Measurements from ENCODE around the gene BBLN. TPM values are rescaled to one million over a fixed set of nuclear protein-coding genes. Genes with fewer than 3 reads are reported as not detected.

Gene BBLN, protein sequence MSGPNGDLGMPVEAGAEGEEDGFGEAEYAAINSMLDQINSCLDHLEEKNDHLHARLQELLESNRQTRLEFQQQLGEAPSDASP
- total RNA-seq (2022; extraction: Qiagen RNA extraction) = 37.1 to 68.4 TPM (median 58.2 TPM) in 5 replicates

DNA sequence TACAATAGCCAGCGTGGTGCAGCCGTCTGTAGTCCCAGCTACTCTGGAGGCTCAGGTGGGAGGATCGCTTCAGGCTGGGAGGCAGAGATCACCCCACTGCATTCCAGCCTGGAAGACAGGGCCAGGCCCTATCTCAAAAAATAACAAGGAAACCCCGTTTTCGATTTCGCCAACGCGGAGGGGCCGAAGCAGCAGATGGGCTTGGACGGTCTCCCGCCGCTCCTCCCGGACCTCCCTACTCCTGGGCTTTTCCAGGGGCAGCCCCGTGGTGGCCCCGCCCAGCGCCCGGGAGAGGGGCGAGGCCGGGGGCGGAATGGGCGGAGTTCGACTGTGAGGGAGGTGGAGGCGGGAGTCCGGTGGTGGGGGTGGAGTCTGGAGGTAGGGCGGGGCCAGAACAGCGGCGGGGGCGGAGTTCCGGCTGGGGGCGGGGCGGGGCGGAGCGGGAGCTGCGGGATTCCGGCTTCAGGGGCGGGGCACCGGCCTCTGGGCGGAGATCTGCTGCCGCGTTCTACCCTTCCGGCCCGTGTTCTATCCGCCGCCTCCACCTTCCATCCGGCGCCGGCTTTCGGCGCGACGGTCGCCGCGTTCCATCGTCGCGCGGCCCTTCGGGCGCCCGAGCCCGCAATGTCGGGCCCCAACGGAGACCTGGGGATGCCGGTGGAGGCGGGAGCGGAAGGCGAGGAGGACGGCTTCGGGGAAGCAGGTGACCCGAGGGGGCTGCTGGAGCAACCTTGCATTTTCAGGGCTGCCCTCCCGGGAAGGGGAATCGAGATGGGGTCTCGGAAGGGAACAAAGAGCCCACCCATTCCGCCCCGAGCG, at the start of gene BBLN:
Gene BBLN, plus strand, starts transcription at position 482 of the 819 bp plus-strand sequence. Its CDS starts 143 bp downstream, at position 625.

DNA sequence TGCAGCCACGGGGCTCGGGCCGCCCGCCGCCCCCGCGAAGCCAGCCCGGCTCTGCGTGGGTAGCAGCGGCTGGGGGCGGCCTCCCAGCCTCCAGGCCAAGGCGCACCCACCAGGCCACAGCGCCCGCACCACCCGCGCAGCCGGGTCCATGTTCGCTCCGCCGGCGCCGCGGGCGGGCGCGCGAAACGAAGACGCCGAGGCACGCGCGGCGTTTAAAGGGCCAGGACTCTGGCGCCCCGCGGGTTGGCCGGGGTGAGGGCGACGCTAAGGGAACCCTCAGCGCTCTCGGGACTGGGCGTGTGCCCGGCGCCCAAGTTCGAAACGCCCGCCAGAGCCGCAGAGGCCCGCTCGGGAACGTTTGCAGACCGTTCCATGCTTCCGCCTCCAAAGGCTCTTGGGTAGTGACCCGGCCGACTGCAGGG, 32.5 kb upstream of the BBLN start, which contains the start of gene PTGES2:
Gene PTGES2, minus strand, starts transcription at position 162 of the 422 bp plus-strand sequence. Its CDS starts 12 bp downstream, at position 150.

DNA sequence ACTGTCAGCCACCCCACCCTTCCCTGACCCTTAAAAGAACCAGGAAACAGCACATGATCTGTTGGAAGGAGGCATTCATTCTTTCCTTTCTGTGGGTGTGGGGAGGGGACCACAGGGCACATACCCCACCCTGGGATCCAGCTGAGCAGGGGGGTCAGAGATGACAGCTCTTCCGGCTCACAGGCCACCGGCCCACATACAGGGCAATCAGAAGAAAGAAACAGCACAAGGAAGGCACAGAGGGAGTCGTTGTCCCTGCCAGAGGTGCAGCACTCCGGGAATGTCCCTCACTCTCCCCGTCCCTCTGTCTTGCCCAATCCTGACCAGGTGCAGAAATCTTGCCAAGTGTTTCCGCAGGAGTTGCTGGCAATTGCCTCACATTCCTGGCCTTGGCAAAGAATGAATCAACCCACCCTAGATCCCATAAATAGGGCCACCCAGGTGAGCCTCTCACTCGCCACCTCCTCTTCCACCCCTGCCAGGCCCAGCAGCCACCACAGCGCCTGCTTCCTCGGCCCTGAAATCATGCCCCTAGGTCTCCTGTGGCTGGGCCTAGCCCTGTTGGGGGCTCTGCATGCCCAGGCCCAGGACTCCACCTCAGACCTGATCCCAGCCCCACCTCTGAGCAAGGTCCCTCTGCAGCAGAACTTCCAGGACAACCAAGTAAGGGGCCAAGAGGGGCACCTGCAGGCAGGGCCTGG, 10.9 kb upstream of the BBLN start, which contains the start of gene LCN2:
Gene LCN2, plus strand, starts transcription at position 453 of the 701 bp plus-strand sequence. Its CDS starts 73 bp downstream, at position 526.

DNA sequence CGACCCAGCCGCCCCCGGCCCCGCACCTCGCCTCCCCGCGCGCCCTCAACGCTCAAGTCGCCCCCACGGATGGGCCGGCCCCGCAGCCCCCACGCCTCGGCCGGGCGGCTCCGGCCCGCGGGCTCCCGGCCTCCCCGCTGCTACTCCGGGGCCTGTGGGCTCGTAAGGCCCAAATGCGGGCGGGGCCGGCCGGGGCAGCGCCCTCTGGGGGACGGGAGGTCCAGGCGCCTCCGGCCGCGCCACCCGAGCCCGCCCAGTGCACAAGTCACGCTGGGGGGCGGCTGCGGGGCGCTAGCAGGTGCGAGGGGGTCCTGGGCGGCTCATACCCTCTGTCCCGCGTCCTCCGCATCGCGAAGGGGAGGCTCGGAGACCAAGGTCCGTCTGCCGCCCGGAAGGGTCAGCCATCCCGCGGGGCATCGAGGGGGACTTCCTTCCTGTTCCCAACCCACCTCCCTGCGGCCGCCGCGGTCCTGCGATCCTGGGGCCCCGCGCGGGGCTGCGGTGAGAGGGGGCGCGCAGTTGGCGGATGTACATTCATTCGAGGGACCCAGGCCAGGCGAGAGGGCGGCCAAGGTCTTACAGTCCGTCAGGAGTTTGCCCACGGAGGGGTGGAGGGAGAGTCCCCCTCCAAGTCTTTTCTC, 31.5 kb downstream of the BBLN start, which contains the start of gene CIZ1:
Gene CIZ1, minus strand, starts transcription at position 167 of the 641 bp plus-strand sequence. CDS start 715 bp downstream, outside the sequence.

DNA sequence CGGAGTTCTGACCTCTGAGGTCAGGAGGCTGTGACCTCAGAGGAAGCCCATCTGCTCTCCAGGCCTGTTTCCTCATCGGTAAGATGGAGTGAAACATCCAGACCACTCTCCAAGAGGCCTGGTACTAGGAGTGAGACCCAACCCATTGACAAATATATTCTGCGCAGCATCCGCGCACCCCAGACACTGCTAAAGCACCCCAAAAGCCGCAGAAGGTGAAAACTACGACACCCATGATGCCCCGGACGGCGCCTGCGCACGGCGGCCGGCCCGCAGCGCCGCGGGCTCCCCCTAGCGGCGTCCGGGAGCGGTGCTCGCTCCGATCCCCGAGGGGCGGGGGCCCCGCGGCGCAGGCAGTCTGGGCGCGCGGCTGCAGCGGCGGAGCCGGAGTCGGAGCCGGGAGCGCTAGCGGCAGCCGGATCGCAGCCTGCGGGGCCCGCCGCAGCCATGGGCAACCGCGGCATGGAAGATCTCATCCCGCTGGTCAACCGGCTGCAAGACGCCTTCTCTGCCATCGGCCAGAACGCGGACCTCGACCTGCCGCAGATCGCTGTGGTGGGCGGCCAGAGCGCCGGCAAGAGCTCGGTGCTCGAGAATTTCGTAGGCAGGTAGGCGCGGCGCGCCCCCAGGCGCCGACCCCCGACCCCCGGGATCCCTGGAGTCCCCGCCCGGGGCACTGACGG, 43.1 kb downstream of the BBLN start, which contains the start of gene DNM1:
Gene DNM1, plus strand, starts transcription at position 356 of the 683 bp plus-strand sequence. Its CDS starts 92 bp downstream, at position 448.

Other genes with a start within 250 kb of the BBLN start
- 9.3 to 19.4 TPM (median 16.2 TPM) in 5 replicates for gene ST6GALNAC4, start 243.2 kb upstream of the BBLN start, total RNA-seq (2022; extraction: Qiagen RNA extraction)
- 1.2 to 2.0 TPM (median 1.6 TPM) in 5 replicates for gene PIP5KL1, start 229.5 kb upstream of the BBLN start, total RNA-seq (2022; extraction: Qiagen RNA extraction)
- 35.5 to 42.3 TPM (median 41.1 TPM) in 5 replicates for gene DPM2, start 222.4 kb upstream of the BBLN start, total RNA-seq (2022; extraction: Qiagen RNA extraction)
- gene EEIG1, start 179.3 kb upstream of the BBLN start, total RNA-seq (2022; extraction: Qiagen RNA extraction) = 32.2 to 51.9 TPM (median 43.0 TPM) in 5 replicates
- 4.9 to 8.2 TPM (median 7.3 TPM) in 5 replicates for gene NAIF1, start 92.9 kb upstream of the BBLN start, total RNA-seq (2022; extraction: Qiagen RNA extraction)
- gene SLC25A25, start 92.0 kb upstream of the BBLN start, total RNA-seq (2022; extraction: Qiagen RNA extraction) = 7.0 to 8.3 TPM (median 7.7 TPM) in 5 replicates
- 72.5 to 107 TPM (median 99.1 TPM) in 5 replicates for gene PTGES2, start 32.5 kb upstream of the BBLN start, total RNA-seq (2022; extraction: Qiagen RNA extraction)
- 2.8 to 7.2 TPM (median 3.2 TPM) in 5 replicates for gene LCN2, start 10.8 kb upstream of the BBLN start, total RNA-seq (2022; extraction: Qiagen RNA extraction)
- 65.3 to 106 TPM (median 101 TPM) in 5 replicates for gene CIZ1, start 31.3 kb downstream of the BBLN start, total RNA-seq (2022; extraction: Qiagen RNA extraction)
- 62.4 to 106 TPM (median 95.8 TPM) in 5 replicates for gene DNM1, start 43.1 kb downstream of the BBLN start, total RNA-seq (2022; extraction: Qiagen RNA extraction)
- gene GOLGA2, start 115.7 kb downstream of the BBLN start, total RNA-seq (2022; extraction: Qiagen RNA extraction) = 32.7 to 51.6 TPM (median 49.0 TPM) in 5 replicates
- 40.0 to 45.3 TPM (median 42.0 TPM) in 5 replicates for gene SWI5, start 116.0 kb downstream of the BBLN start, total RNA-seq (2022; extraction: Qiagen RNA extraction)
- gene TRUB2, start 162.2 kb downstream of the BBLN start, total RNA-seq (2022; extraction: Qiagen RNA extraction) = 37.3 to 48.1 TPM (median 45.7 TPM) in 5 replicates
- 52.3 to 62.0 TPM (median 59.4 TPM) in 5 replicates for gene COQ4, start 162.6 kb downstream of the BBLN start, total RNA-seq (2022; extraction: Qiagen RNA extraction)
- gene SLC27A4, start 180.3 kb downstream of the BBLN start, total RNA-seq (2022; extraction: Qiagen RNA extraction) = 30.9 to 49.0 TPM (median 46.0 TPM) in 5 replicates
- gene URM1, start 211.1 kb downstream of the BBLN start, total RNA-seq (2022; extraction: Qiagen RNA extraction) = 65.0 to 80.0 TPM (median 77.2 TPM) in 5 replicates

All from A549 treated with dexamethasone at 1 μM for 4 hours (cell line).